ENCODE measurements around the gene CCDC97. TPM values are rescaled to one million over a fixed set of nuclear protein-coding genes. Genes with fewer than 3 reads are reported as not detected.

Gene CCDC97
- total and polyA plus RNA-seq, 2 of the 8 experiments (the other 6 are each of a cell fraction or from before 2014, with no cell fraction given) = 19.8 to 27.1 TPM

- TF ChIP-seq BRCA1 (IDR thresholded peaks at IDR 0.05; ENCODE audit: low read depth, low read length) (no peak), EP300 (IDR thresholded peaks at IDR 0.05; ENCODE audit: borderline replicate concordance in 1 of 2, low read depth in 2 of 2, low read length in 2 of 2) (no peak), SRF (IDR thresholded peaks at IDR 0.05; ENCODE audit: low read depth, low read length) (no peak), TEAD4 (IDR thresholded peaks at IDR 0.05; ENCODE audit: low read depth, low read length) (no peak), KDM5A (IDR thresholded peaks at IDR 0.05; ENCODE audit: low read length) (no peak), SUZ12 (IDR thresholded peaks at IDR 0.05; ENCODE audit: low read length) (no peak), POLR2AphosphoS5 (IDR thresholded peaks at IDR 0.05; ENCODE audit: low read depth, low read length) (no peak), EGR1 (IDR thresholded peaks at IDR 0.05; ENCODE audit: borderline replicate concordance, low read depth, low read length) (no peak), SIRT6 (IDR thresholded peaks at IDR 0.05; ENCODE audit: low read length) (no peak), POU5F1 (IDR thresholded peaks at IDR 0.05; ENCODE audit: low read depth, low read length) (no peak), TCF12 (IDR thresholded peaks at IDR 0.05; ENCODE audit: low read depth, low read length) (no peak)
Observed at GRCh38 chr19:41325947-41326706, 16.2 kb downstream of the CCDC97 start (continued).

Data from H1 (cell line).